NCI-H2227 treated with DMSO at 0.1 percent for 48 hours (cell line): ENCODE data around the gene ZNF761.
"Not testable (repeated sequence)": the region's sequence is repeated elsewhere in the genome, so short reads cannot be mapped to it uniquely, and the experiment has no call there.

ENCODE experiments used
- DNase-seq: peaks from one replicate; lab custom pipeline; 2025; lab: John Stamatoyannopoulos, UW

The ZNF761 gene

DNA sequence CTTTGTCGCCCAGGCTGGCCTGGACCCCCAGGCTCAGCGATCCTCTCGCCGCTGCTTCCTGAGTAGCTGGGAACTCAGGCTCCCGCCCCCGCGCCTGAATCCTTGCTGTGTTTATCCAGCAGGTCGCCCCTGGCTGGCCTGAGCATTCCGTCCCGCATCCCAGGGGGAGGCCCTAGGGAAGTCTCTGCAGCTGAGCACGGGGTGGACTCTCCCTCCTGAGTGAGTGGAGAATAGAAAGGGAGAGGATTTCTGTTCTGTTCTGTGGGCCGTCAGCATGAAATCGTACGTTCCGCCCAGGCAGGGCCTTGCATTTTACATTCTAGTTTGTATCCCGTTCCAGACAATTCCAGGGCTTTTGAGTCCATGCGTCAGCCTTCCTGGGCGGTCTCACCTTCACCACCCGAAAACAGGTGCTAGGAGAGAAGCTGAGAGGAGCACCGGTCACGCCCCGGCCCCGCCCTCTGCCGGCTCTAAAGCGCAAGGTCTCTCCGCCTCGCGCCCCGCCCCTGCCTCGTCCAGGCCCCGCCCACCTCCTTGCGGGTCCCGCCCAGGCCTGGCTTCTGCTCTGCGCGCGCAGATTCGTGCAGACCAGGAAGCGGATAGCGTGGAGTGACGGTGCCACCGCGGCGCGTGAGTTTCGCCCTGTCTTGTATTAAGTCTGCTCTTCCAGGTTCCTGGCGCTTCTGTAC lies at the start of gene ZNF761:
Gene ZNF761 (plus strand): TSS at position 586 of the 689 bp plus-strand sequence. CDS start 15,285 bp downstream, outside the sequence.
- DNase-seq: peak; percentile 99

DNA sequence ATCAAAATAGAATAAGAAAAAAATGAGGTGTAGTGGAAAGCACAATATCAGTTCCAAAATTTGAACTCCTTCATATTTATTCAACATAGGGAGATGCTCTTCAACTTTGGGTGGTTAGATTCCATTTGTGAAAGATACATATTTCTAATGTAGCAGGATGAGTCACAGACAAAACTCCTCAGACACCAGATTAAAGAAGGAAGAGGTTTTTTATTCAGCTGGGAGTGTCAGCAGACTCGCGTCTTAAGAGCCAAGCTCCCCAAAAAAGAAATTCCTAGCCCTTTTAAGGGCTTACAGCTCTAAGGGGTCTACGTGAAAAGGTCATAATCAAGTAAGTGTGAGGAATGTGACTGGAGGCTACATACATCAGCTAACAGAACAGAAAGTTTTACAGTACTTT lies 43.6 kb upstream of the ZNF761 start:
- DNase-seq: no peak

DNA sequence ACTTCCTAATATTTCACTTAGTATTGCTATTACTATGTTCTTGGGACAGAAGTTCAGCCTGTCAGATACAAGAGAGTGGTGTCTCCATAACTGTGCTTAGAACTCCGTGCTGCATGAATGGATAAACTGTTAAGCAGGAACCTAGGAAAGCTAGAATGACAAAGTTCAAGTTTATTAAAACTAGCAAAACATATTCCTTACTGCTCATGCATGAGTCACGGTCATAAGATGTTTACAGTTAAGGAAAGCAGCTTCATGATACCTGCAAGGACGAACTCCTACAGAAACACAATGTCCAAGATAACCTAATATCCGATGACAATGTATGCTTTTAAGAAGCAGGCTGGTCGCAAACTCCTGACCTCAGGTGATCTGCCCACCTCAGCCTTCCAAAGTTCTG lies 42.9 kb upstream of the ZNF761 start:
- DNase-seq: no peak

DNA sequence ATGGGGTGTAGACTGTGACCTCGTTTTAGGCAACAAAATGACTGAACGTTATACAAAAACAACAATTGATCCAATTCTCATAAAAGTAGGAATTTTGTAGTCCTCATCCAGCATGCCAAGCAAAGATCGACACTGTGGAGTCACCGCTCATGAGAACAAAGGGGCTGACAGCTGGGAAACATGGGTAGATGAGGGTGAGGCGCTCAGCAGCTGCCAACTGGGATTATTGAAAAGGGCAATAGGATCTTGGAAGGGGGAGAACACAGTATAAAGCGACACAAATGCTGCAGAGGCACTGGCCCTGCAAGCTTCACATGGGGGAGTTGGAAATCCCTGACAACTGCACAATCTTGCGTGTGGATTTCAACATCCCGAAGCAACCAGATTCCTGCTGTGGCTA lies 42.2 kb upstream of the ZNF761 start:
- no peak for DNase-seq

DNA sequence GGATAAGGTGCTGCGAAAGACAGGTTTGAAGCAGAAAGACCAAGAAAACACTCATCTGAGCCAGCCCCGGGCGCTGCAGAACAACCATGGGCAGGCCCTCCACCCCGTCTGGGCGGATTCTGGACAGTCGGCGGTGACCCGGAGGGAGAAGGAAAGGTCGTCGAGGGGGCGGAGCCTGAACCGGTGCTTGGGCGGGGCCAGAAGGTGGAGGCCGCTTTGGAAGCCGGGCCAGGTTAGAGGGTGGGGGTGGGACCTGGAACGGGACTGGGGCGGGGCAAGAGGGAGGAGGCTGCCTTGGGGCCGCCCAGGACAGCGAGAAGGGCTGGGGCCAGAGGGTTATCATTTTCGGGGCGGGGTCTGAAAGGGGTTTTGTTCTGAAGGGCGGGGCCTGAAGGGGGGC lies 41.8 kb upstream of the ZNF761 start:
- no peak for DNase-seq

DNA sequence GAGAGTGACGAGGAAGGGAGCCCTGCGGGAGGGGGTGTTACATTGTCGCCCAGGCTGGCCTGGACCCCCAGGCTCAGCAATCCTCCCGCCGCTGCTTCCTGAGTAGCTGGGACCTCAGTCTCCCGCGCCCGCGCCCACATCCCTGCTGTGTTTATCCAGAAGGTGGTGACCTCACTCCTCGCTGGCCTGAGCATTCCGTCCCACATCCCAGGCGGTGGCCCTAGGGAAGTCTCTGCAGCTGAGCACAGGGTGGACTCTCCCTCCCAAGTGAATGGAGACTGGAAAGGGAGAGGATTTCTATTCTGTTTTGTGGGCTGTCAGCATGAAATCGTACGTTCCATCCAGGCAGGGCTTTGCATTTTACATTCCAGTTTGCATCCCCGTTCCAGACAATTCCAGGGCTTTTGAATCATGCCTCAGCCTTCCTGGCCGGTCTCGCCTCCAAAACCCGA lies 37.2 kb upstream of the ZNF761 start:
- DNase-seq: no peak

DNA sequence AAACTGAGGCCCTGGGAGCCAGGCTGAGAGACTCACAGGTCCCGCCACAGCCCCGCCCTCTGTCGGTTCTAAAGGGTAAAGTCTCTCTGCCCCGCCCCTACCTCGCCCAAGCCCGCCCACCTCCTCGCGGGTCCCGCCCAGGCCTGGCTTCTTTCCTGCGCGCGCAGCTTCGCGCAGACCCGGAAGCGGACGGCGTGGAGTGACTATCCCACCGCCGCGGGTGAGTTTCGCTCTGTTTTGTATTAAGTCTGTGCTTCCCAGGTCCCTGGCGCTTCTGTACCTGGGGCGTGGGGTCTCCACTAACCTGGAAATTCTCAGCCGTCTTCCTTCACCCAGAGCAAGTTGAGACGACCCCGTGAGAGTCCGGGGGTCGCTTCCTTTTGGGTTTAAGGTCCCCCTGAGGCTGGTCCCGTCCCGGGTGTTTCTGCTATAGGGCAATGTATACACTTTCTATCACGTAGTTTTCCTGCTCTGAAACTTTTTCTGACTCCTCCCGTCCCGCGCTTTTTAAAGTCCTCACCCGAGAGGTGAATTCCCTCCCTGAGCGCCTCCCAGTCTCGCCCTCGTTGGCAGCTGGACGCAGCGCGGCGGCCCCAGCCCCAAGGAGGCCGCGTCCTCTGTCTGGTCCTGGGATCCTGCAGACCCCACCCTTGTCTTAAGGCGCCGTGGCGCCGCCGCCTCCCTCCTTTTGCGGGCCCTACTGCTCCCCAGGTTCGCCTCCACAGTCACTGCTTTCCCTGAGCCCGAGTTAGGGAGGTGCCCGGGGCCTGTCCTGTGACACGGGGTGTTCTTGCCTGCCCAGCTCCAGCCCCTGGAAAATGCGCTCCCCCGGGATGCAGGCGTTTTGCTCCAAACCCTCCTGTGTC lies 36.6 kb upstream of the ZNF761 start, which contains the start of gene ZNF765:
Gene ZNF765 (plus strand): TSS at position 176 of the 866 bp plus-strand sequence. CDS start 2,867 bp downstream, outside the sequence.
- DNase-seq: peak; percentile 99

DNA sequence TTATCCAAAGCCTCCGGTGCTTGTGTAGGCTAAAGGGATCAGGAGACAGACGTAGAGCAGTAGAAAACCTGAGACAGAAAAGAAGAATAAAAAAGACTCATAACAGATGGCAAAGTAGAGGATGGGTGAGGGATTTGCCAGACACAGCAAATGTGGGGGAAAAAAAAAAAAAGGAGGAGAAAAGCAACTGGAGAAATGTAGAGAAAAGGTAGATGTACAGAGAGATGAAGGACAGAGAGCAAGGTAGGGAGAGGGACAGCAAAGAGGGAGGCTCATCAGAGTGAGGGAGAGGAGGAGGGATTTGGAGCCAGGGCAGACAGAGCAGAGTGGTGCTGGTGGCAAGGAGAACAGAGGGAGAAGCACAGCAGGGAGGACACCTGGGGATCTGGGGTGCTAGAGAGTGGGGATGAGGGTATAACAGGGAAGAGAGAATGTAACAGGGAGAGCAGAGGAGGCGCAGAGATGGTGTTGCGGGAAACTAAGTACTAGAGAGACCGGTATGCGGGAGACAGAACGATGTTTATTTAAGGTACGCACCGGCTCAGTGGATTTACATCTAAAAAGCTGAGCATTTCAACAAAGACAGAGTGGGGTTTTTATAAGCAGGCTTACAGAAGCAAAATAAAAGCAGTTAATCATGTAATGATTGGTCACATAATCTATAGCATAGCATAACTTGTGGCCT lies 35.8 kb upstream of the ZNF761 start:
- DNase-seq: peak; percentile 47

DNA sequence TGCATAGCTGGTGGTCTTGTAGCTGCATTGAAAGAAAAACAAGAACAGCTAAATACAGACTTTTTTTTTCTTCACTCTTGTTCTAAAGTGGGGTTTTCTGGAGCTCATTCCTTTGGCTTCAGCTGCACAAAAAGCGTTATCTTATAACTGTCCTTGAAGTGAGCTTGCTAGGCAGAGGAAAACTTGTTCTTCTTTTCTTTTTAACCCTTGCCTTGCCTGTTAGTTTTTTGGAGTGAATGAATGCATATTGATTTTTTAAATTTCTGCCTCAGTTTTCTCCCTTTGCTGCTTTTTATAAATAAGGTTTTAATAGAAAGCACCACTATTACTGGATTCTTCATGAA lies 35.3 kb upstream of the ZNF761 start:
- no peak for DNase-seq

DNA sequence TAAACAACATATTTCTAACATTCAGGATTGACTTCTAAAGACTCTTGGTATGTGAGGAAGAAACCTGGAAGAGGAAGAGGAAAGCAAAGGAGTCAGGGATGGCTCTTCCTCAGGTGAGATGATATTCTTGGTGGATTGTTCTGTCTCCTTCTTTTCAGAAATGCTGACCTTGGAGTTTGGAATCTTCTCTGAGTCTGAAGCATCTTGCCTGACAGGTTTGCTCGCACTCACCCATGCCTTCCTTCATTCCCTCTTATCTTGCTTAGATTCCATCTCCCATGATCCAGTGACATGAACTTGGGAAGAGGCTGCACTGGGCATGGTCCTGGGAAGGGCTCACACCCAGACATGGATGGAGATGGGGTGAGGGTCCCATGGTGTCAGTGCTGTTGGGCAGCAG lies 33.9 kb upstream of the ZNF761 start:
- DNase-seq: not testable (repeated sequence)

DNA sequence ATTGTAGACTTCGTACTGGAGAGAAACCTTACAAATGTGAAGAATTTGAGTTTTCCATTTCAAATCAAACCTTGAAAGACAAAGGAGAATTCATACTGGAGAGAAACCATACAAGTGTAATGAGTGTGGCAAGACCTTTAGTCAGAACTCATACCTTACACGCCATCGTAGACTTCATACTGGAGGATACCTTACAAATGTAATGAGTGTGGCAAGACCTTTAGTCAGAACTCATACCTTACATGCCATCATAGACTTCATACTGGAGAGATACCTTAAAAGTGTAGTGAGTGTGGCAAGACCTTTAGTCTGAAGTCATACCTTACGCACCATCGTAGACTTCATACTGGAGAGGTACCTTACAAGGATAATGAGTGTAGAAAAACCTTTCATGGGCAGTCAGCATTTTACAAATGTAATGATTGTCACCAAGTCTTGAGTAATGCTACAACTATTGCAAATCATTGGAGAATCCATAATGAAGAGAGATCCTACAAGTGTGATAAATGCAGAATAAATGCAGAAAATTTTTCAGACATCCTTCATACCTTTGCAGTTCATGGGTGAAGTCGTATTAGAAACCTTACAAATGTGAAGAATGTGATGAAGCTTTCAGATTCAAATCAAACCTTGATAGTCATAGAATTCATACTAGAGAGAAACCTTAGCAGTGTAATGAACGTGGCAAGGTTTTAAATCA lies 22.1 kb upstream of the ZNF761 start:
- DNase-seq: no peak

DNA sequence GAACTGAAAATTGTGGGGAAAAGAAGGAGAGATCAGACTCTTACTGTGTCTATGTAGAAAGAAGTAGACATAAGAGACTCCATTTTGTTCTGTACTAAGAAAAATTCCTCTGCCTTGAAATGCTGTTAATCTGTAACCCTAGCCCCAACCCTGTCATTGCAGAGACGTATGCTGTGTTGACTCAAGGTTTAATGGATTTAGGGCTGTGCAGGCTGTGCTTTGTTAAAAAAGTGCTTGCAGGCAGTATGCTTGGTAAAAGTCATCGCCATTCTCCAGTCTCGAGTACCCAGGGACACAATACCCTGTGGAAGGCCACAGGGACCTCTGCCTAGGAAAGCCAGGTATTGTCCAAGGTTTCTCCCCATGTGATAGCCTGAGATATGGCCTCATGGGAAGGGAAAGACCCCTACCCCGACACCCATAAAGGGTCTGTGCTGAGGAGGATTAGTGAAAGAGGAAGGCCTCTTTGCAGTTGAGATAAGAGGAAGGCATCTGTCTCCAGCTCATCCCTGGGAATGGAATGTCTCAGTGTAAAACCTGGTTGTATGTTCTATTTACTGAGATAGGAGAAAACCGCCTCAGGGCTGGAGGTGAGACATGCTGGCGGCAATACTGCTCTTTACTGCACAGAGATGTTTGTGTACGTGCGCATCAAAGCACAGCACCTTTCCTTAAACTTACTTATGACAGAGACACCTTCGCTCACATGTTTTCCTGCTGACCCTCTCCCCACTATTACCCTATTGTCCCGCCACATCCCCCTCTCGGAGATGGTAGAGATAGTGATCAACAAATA lies 11.1 kb upstream of the ZNF761 start:
- not testable (repeated sequence) for DNase-seq

DNA sequence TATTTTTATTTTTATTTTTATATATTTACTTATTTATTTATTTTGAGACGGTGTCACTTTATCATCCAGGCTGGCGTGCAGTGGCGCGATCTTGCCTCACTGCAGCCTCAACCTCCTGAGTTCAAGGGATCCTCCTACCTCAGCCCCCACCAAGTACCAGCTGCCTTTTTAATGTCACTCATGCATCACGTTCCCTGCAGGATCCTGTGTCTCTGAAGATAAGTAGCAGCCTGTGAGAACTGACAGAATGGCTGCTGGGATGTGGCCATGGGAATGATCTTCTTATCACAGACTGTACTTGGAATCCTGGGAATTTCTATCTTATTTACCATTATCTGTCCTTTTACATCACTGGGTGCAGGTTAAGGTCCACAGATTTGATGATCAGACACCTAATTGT lies 9.2 kb upstream of the ZNF761 start:
- peak; percentile 51 for DNase-seq

DNA sequence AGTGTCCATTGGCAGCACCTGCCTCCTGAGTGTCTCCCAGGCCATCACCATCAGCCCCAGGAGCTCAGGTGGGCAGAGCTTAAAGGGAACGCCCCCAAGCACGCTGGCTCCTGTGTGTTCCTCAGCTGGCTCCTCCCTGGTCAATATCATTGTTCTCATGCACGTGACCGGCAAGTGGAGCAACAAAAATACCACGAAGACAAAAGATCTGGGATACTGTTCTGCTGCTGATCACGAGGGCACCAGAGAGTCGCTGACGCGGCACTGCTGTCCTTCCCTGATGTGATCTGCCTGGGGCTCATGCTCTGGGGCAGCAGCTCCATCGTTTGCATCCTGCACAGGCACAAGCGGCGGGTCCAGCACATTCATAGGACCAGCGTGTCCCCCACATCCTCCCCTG lies 8.7 kb upstream of the ZNF761 start:
- DNase-seq: peak; percentile 10

DNA sequence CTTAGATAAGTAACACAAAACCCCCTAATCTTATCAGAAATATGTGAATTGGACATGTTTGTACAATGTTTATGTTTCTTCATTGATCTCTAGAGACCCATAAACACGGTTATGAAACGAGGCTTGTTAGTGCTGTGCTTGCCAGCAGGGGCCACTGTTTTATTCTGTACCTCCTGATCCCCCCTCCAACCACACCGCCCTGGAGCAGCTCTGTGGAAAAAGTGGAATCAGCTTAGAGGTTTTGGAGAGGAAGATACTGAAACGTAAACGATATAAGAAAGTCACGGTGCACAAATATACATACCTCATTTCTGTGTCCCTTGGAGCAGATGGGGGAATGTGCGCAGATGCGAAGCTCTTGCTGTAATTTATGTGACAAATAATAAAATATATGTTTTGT lies 8.1 kb upstream of the ZNF761 start:
- peak; percentile 7 for DNase-seq

DNA sequence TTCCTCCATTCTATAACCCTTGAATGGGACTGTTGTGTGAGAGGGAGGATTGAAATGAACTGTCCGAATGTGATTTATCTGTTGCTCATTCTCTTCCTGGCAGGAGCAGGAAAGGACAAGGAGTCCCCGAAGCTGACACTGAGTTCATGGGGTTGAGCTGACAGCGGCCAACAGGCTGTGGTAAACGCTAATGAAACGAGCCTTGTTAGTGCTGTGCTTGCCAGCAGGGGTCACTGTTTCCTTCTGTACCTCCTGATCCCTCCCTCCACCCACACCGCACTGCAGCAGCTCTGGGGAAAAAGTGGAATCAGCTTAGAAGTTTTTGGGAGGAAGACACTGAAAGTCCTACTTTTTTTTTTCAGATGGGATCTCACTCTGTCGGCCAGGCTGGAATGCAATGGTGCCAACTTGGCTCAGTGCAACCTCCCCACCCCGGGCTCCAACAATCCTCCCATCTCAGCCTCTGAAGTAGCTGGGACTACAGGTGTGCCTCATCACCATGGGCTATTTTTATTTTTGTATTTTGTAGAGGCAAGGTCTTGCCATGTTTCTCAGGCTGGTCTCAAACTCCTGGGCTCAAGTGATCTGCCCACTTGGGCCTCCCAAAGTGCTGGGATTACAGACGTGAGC lies 6.7 kb upstream of the ZNF761 start:
- DNase-seq: peak; percentile 89

DNA sequence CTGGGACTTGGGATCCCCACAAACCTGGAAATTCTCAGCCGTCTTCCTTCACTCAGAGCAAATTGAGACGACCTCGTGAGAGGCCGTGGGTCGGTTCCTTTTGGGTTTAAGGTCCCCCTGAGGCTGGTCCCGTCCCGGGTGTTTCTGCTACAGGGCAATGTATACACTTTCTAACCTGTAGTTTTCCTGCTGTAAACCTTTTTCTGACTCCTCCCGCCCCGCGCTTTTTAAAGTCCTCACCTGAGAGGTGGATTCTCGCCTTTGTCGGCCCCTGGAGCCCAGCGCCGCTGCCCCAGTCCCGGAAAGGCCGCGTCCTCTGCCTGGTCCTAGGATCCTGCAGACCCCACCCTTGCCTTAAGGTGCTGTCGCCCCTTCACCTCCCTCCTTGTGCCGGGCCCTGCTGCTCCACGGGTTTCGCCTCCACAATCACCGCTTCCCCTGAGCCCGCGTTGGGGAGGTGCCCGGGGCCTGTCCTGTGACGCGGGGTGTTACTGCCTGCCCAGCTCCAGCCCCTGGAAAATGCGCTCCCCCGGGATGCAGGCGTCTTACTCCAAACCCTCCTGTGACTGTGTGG lies 391 bp downstream of the ZNF761 start:
- DNase-seq: peak; percentile 25

DNA sequence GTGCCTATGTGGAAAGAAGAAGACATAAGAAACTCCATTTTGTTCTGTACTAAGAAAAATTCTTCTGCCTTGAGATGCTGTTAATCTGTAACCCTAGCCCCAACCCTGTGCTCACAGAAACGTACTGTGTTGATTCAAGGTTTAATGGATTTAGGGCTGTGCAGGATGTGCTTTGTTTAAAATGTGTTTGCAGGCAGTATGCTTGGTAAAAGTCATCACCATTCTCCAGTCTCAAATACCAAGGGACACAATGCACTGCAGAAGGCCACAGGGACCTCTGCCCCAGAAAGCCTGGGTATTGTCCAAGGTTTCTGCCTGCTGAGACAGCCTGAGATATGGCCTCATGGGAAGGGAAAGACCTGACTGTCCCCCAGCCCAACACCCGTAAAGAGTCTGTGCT lies 12.0 kb downstream of the ZNF761 start:
- not testable (repeated sequence) for DNase-seq

DNA sequence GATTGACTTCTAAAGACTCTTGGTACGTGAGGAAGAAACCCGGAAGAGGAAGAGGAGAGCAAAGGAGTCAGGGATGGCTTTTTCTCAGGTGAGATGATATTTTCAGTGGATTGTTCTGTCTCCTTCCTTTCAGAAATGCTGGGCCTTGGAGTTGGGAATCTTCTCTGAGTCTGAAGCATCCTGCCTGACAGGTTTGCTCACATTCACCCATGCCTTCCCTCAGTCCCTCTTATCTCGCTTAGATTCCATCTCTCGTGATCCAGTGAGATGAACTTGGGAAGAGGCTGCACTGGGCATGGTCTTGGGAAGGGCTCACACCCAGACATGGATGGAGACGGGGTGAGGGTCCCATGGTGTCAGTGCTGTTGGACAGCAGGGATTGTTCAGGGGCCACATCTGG lies 15.4 kb downstream of the ZNF761 start:
- not testable (repeated sequence) for DNase-seq

DNA sequence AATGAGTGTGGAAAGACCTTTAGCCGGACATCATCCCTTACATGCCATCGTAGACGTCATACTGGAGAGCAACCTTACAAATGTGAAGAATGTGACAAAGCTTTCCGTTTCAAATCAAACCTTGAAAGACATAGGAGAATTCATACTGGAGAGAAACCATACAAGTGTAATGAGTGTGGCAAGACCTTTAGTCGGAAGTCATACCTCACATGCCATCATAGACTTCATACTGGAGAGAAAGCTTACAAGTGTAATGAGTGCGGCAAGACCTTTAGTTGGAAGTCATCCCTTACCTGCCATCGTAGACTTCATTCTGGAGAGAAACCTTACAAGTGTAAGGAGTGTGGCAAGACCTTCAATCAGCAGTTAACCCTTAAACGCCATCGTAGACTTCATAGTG lies 24.0 kb downstream of the ZNF761 start:
- DNase-seq: no peak
